HG03135 (cell line): ENCODE measurements around the gene LASP1.
A peak's percentile ranks its signal among the peaks of the same experiment; 100 is the strongest.

Experiments
- ATAC-seq: cut with Tn5 transposase; IDR thresholded peaks from one replicate; pipeline ENCODE4 v1.9.1; 2021; ENCODE audit warnings: mild to moderate bottlenecking, moderate library complexity; ENCODE audit not compliant: unreplicated experiment

Gene LASP1

DNA sequence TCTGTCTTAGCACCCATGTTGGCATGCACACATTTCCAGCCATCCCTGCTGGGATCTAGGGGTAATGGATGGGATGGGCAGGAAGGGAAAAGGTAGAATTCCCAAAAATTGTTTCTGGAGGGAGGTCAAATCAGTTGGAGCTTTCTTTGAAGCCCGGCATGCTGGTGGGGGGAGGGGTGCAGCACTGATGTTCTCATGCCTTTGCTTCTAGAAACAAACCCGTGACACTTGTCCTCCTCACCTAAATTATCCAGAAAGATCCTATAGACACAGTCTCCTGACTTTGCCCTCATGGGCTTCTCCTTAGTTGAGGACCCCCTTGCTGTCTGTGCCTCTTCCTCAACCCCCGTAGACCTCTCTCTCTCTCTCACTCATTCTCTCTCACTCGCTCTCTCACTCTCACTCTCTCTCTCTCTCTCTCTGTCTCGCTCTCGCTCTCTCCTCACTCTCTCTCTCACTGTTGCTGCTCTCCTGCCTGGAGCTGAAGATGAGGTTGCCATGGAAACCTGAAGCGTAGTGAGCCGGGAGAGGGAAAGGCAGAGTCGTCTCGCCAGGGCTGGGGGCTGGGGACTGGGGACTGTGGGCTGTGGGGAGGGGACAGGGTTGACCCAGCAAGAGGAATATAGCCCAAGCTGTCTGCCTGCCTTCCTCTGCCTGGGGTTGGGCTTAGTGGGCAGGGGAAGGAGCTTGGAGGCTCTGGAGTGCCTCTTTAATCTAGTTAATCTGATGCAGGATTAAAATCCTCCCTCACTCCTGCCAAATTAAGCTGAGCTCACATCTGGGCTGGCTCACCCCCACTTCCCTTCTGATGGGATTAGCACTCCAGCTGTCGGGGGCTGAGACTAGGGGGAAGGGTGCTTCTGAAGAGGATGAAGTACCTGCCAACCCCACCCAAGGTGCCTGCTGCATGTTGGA lies 16.1 kb downstream of the LASP1 start:
- no peak for ATAC-seq

GRCh38 chr17:38886643-38887010 lies 16.8 kb downstream of the LASP1 start:
- ATAC-seq: no peak

- no peak for ATAC-seq
Observed at GRCh38 chr17:38888842-38889241, 19.0 kb downstream of the LASP1 start.

DNA sequence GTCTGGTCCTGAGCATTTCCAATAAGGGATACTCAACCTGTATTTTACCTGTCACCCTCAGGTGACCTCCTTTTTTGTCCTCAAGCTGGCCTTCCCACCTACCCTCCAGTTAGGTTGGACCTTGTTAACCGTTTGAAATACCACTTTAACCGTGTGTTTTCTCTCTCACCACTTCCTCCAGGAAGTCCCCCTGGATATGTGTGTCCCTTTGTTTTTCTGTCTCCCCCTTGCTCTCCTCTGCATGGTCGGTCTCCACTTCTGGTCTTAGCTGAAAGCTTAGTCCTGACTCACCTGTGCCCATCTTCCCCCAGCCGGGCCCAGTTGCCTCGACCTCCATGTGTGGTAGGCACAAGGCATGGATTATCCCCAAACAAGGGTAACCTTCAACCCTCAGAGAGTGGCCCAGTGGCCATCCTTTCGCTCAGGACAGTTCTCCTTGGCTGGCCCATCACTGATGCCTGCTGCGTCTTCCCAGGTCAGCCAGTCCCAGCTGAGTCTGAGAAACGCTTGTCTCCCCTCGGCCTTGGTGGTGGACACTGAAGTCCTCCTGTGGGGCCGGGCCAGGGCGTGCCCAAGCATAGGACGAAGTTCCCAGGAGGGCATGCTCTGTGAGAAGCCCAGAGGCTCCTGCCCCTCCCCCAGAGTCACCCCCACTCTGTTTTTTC lies 20.0 kb downstream of the LASP1 start:
- ATAC-seq: no peak

DNA sequence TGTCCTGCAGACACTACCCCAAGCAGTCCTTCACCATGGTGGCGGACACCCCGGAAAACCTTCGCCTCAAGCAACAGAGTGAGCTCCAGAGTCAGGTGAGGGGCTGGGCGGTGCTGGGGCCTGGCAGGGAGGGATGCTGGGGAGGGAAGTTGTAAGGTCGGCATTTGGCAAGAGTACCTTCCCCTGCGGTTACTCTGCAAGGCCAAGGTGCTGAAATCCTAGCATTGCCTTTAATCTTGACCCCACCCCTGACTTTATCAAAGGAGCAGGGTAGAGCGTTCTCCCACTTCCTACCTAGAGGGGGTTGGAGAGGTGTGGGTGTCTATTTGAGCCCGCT lies 20.5 kb downstream of the LASP1 start:
- ATAC-seq: no peak

- no peak for ATAC-seq
Observed at GRCh38 chr17:38891441-38891840, 21.6 kb downstream of the LASP1 start.

DNA sequence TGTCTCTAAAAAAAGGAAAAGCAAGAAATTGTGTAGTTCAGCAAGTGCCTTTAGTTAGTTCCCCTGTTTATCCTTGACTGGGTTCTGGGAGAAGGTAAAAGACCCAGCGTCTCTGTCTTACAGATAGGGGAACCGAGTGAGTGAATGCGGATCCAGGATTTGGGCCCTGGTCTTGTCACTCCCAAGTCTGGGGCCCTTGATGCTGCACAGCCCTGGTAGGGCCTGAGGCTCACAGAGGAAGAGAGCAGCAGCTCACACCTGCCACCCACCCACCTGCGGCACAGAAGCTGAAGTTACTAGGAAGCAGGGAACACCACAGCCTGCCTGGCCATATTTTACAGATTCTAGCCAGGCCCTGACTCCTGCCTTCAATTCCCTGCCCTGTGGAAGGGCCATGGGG lies 22.2 kb downstream of the LASP1 start:
- no peak for ATAC-seq

- no peak for ATAC-seq
Observed at GRCh38 chr17:38892620-38893019, 22.8 kb downstream of the LASP1 start.

DNA sequence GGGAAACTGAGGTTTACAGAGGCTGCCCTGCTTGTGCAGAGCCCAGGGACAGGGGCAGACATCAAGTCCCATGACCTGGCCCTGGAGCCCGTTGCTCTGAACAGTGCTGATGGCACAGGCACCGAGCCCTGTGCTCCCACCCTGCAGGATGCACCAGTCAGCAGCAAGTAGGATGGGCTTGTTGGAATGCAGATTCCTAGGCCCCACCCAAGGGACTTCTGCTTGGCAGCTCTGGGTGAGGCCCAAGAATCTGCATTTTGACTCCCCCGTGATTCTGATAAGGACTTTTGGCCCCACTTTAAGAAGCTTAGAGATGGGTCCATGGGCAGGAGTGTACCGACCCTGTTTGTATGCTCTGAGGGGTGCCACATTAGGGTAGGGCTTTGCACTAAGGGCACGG lies 23.3 kb downstream of the LASP1 start:
- no peak for ATAC-seq

- no peak for ATAC-seq
Observed at GRCh38 chr17:38893607-38894006, 23.7 kb downstream of the LASP1 start.

GRCh38 chr17:38894276-38894675 lies 24.4 kb downstream of the LASP1 start:
- ATAC-seq: no peak

GRCh38 chr17:38896346-38896954 lies 26.6 kb downstream of the LASP1 start:
- no peak for ATAC-seq

GRCh38 chr17:38897176-38897575 lies 27.3 kb downstream of the LASP1 start:
- no peak for ATAC-seq

GRCh38 chr17:38897671-38898290 lies 27.9 kb downstream of the LASP1 start:
- ATAC-seq: no peak

DNA sequence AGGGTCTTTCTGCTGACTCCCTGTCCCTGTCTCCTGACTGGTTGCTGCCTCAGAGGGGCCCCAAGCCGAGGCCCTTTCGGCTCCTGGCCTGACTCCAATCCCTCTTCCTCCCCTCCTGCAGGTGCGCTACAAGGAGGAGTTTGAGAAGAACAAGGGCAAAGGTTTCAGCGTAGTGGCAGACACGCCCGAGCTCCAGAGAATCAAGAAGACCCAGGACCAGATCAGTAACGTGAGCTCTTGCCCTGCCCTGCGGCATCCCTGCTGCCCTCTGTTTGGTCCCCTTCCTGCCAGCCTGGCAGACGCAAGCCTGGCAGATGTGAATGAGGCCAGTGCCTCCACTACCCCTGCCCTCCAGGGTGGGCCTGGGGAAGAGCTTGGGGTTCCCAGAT lies 28.4 kb downstream of the LASP1 start:
- ATAC-seq: no peak

- peak; percentile 79 for ATAC-seq
Observed at GRCh38 chr17:38898812-38899348, 29.0 kb downstream of the LASP1 start.

- ATAC-seq: no peak
Observed at GRCh38 chr17:38899421-38899820, 29.6 kb downstream of the LASP1 start.

GRCh38 chr17:38900978-38901656 lies 31.3 kb downstream of the LASP1 start:
- no peak for ATAC-seq

DNA sequence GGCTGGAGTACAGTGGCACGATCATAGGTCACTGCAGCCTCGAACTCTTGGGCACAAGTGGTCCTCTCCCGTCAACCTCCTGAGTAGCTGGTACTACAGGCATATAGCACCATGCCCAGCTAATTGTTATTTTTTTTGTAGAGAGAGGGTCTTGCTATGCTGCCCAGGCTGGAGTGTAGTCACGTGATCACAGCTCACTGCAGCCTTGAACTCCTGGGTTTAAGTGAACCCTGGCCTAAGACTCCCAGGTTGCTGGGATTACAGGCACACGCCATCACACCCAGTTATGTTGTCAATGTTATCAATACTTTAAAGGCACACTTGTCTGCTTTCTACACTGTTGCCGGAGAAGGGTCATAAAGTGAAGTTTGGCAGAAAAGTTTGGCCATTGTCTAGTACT lies 33.5 kb downstream of the LASP1 start:
- no peak for ATAC-seq

- ATAC-seq: no peak
Observed at GRCh38 chr17:38904892-38905291, 35.0 kb downstream of the LASP1 start.

DNA sequence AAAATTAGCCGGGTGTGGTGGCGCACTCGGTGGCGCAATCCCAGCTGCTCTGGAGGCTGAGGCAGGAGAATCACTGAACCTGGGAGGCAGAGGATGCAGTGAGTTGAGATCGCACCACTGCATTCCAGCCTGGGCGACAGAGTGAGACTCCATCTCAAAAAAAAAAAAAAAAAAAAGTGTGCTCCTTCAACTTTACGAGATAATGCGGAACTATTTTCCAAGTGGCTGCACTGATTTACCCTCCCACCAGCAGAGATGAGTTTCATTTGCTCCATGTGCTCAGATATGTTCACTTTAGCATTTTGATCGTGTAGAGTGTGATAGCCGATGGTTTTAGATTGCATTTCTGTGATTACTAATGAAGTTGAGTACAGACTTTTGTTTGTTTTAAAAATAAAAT lies 35.5 kb downstream of the LASP1 start:
- no peak for ATAC-seq
